Calu3 (cell line): ENCODE data around the gene FER1L5. TPM values are rescaled to one million over a fixed set of nuclear protein-coding genes. Genes with fewer than 3 reads are reported as not detected.

Source experiments
- BruUV-seq: library from RNA; stranded (reverse); fragments of 400-500 nt; replicated peaks from 2 replicates; lab custom pipeline; 2021; lab: Mats Ljungman, UMichigan
- CTCF ChIA-PET: fragments of 300-600 bp; sonication (Branson Sonifier 250); formaldehyde crosslinking; loops from one replicate; lab custom pipeline; 2022; ENCODE audit warnings: antibody characterized with exemption; lab: Charles Lee
- DNase-seq: peaks from one replicate; pipeline ENCODE4 v3.0.0; 2022
- H3K27ac Mint-ChIP-seq: one replicate; pipeline ENCODE4 v1.8.0; 2022; ENCODE audit warnings: mixed read lengths; ENCODE audit not compliant: unreplicated experiment
- H3K27me3 Mint-ChIP-seq: one replicate; pipeline ENCODE4 v1.8.0; 2022; ENCODE audit warnings: mixed read lengths; ENCODE audit not compliant: unreplicated experiment
- H3K36me3 Mint-ChIP-seq: one replicate; pipeline ENCODE4 v1.8.0; 2022; ENCODE audit warnings: mild to moderate bottlenecking, moderate library complexity, mixed read lengths; ENCODE audit not compliant: insufficient read depth, unreplicated experiment
- H3K4me1 Mint-ChIP-seq: one replicate; pipeline ENCODE4 v1.8.0; 2022; ENCODE audit warnings: mild to moderate bottlenecking, low read depth, mixed read lengths; ENCODE audit not compliant: unreplicated experiment
- H3K4me3 Mint-ChIP-seq: one replicate; pipeline ENCODE4 v1.8.0; 2022; ENCODE audit warnings: mild to moderate bottlenecking, low read depth, moderate library complexity, mixed read lengths; ENCODE audit not compliant: unreplicated experiment
- H3K9me3 Mint-ChIP-seq: one replicate; pipeline ENCODE4 v1.8.0; 2022; ENCODE audit warnings: low read depth, mixed read lengths; ENCODE audit not compliant: unreplicated experiment
- CTCF ChIP-seq: fragments of 200-600 bp; IDR thresholded peaks from one replicate; pipeline ENCODE4 v1.8.0; 2022; ENCODE audit warnings: antibody characterized with exemption; ENCODE audit not compliant: unreplicated experiment
- intact Hi-C: fragments of 100-400 bp; cut with micrococcal nuclease; formaldehyde crosslinking; loops from one replicate; pipeline ENCODE4 v1.10.0; 2022; ENCODE audit not compliant: unreplicated experiment
- total RNA-seq: library from RNA; stranded (reverse); gene quantifications from 2 replicates; pipeline ENCODE4 v1.2.3, GENCODE V29; 2022

FER1L5 gene
- total RNA-seq, 1 experiment from 2014 or later: not detected

- Mint-ChIP-seq H3K4me1 (no peaks in the 10 kb centered on the region), H3K4me3 (no peak overlapping the region), H3K9me3 (no peaks in the 10 kb centered on the region), H3K27ac (no peak overlapping the region), H3K36me3 (peaks cover 29% of the 10 kb centered on the region), H3K27me3 (no peaks in the 10 kb centered on the region)
- no peak for DNase-seq
- no peak for TF ChIP-seq CTCF
- CTCF ChIA-PET: no interaction called here
- intact Hi-C loops: no loop called here
- no TSS peak for BruUV-seq
These were observed 23.8 kb upstream of the FER1L5 start for GRCh38 chr2:96618596-96619283.

GRCh38 chr2:96622544-96622943 is 20.0 kb upstream of the FER1L5 start:
- intact Hi-C loops: no loop called here
- Mint-ChIP-seq H3K27ac (no peak overlapping the region), H3K4me1 (no peaks in the 10 kb centered on the region), H3K4me3 (no peak overlapping the region), H3K36me3 (peaks cover 43% of the 10 kb centered on the region), H3K27me3 (no peaks in the 10 kb centered on the region), H3K9me3 (no peaks in the 10 kb centered on the region)
- CTCF ChIA-PET: no interaction called here
- BruUV-seq: no TSS peak
- no peak for TF ChIP-seq CTCF
- no peak for DNase-seq

- DNase-seq: no peak
- Mint-ChIP-seq H3K9me3 (no peaks in the 10 kb centered on the region), H3K4me3 (no peak overlapping the region), H3K36me3 (peaks cover 44% of the 10 kb centered on the region), H3K27ac (no peak overlapping the region), H3K4me1 (no peaks in the 10 kb centered on the region), H3K27me3 (no peaks in the 10 kb centered on the region)
- no TSS peak for BruUV-seq
- TF ChIP-seq CTCF: no peak
- CTCF ChIA-PET: no interaction called here
- intact Hi-C loops: no loop called here
These were observed 19.4 kb upstream of the FER1L5 start for GRCh38 chr2:96623116-96623515.

DNA sequence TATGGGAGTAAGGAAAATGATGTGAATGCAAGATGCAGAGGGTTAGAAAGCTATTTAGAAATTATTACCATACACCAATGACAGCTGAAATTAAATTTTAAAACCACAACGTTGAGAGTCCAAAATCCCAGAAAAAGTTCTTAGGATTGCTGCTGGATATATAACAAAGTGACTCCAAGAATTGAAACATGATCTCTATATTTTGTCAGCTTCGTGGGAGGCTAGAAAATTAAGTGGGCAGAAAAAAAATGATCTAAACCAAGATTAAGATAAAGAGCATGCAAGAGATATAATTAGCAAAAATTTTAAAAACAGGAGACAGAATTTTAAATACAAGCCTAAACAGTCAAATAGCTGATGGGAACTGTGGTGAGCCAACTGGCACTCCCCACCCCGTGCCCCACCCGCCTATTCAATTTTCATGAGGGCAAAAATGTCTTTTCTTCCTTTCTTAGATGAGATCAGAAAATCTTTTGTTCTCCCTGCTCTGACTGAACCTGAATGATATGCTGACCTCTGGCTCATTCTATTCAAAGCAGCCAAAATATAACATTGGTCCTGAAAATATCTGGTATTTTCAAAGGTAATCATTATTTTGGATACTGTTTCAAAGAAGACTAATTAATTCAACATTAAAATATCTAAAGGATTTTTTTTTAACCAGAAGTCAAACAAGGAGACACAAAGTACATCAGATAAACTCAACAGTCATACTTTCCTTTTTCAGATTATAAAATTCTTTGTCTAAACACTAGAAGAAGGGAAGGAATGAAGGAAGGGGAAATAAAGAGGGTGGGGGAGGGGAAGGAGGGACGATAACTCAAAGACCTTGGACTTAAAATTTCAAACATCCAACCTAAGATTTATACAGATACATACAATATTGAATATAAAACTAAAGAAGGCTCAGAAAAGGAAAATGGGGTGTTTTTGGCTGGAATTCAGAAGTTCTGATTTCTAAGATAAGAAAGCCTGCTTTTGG is 16.7 kb upstream of the FER1L5 start:
- intact Hi-C loops: no loop called here
- no TSS peak for BruUV-seq
- Mint-ChIP-seq H3K36me3 (peaks cover 35% of the 10 kb centered on the region), H3K27me3 (no peaks in the 10 kb centered on the region), H3K4me1 (no peaks in the 10 kb centered on the region), H3K9me3 (no peaks in the 10 kb centered on the region), H3K4me3 (no peak overlapping the region), H3K27ac (no peak overlapping the region)
- DNase-seq: no peak
- TF ChIP-seq CTCF: no peak
- CTCF ChIA-PET: no interaction called here
